TTC549 (cell line): ENCODE measurements around the gene SCARB1.

Experiments used
- FAIRE-seq: peaks from 2 replicates; lab custom pipeline; 2012; peaks lifted over from hg19 to GRCh38; lab: Jason Lieb, UNC

SCARB1 gene

GRCh38 chr12:124862768-124863415 lies 772 bp downstream of the SCARB1 start:
- FAIRE-seq: no peak

GRCh38 chr12:124861898-124862676 lies 1.6 kb downstream of the SCARB1 start:
- no peak for FAIRE-seq

- no peak for FAIRE-seq
Observed at GRCh38 chr12:124861492-124861891, 2.2 kb downstream of the SCARB1 start.

GRCh38 chr12:124857921-124858461 lies 5.7 kb downstream of the SCARB1 start:
- FAIRE-seq: no peak

GRCh38 chr12:124856842-124857178 lies 6.9 kb downstream of the SCARB1 start:
- FAIRE-seq: no peak

GRCh38 chr12:124856132-124856841 lies 7.4 kb downstream of the SCARB1 start:
- FAIRE-seq: no peak

GRCh38 chr12:124855275-124855957 lies 8.2 kb downstream of the SCARB1 start:
- no peak for FAIRE-seq

- FAIRE-seq: no peak
Observed at GRCh38 chr12:124854637-124855184, 9.0 kb downstream of the SCARB1 start.

- no peak for FAIRE-seq
Observed at GRCh38 chr12:124853781-124854636, 9.7 kb downstream of the SCARB1 start.

- no peak for FAIRE-seq
Observed at GRCh38 chr12:124852911-124853427, 10.7 kb downstream of the SCARB1 start.

GRCh38 chr12:124852329-124852831 lies 11.3 kb downstream of the SCARB1 start:
- FAIRE-seq: no peak

GRCh38 chr12:124851342-124851741 lies 12.3 kb downstream of the SCARB1 start:
- no peak for FAIRE-seq

GRCh38 chr12:124849382-124849781 lies 14.3 kb downstream of the SCARB1 start:
- FAIRE-seq: no peak

- no peak for FAIRE-seq
Observed at GRCh38 chr12:124848621-124849380, 14.9 kb downstream of the SCARB1 start.

GRCh38 chr12:124847113-124848074 lies 16.3 kb downstream of the SCARB1 start:
- FAIRE-seq: no peak

GRCh38 chr12:124844411-124845397 lies 19.0 kb downstream of the SCARB1 start:
- no peak for FAIRE-seq

GRCh38 chr12:124842800-124843510 lies 20.7 kb downstream of the SCARB1 start:
- no peak for FAIRE-seq
